GM23248 (cell line): ENCODE measurements around the gene SYNDIG1.

Experiments
- EZH2 ChIP-seq: fragments of 200-600 bp; sonication (generic); IDR thresholded peaks from 2 replicates; pipeline ENCODE4 v1.6.1; 2018; ENCODE audit warnings: antibody characterized with exemption, mild to moderate bottlenecking; ENCODE audit not compliant: insufficient read depth, poor library complexity, severe bottlenecking
- EZH2phosphoT487 ChIP-seq: fragments of 200-600 bp; sonication (generic); IDR thresholded peaks from 2 replicates; pipeline ENCODE4 v1.6.1; 2018; ENCODE audit warnings: antibody characterized with exemption, moderate library complexity, mild to moderate bottlenecking, low read depth; ENCODE audit not compliant: insufficient read depth

- TF ChIP-seq EZH2phosphoT487 (no peak), EZH2 (no peak)
Measured at GRCh38 chr20:24692446-24693200, 223.2 kb downstream of the SYNDIG1 start.
